ENCODE measurements around the gene HEATR5B. TPM values are rescaled to one million over a fixed set of nuclear protein-coding genes. Genes with fewer than 3 reads are reported as not detected.

The HEATR5B gene
- total and polyA plus RNA-seq, 2 of the 8 experiments (the other 6 are each of a cell fraction or from before 2014, with no cell fraction given): 7.0 to 12.6 TPM

- H3K36me3 ChIP-seq (ENCODE audit: control insufficient read depth in 2 of 4, insufficient read depth in 4 of 4, low read length in 3 of 4): peaks cover 0 to 23% (median 2%) of the 10 kb centered on the region in 4 experiments; a peak in 4 of 8 replicates
- H3K56ac ChIP-seq (replicated peaks; ENCODE audit: insufficient read length, low read depth, low read length): no peak overlapping the region
- H3K9me3 ChIP-seq (ENCODE audit: insufficient read depth in 2 of 2, low read depth in 1 of 2, low read length in 1 of 2): no peaks in the 10 kb centered on the region
- no peak for FAIRE-seq
- H3K9ac ChIP-seq (replicated peaks in 1 of 4; ENCODE audit: extremely low read depth in 1 of 4, low read depth in 3 of 4, low read length in 3 of 4): no peak overlapping the region
- H3K23me2 ChIP-seq (ENCODE audit: low read depth, low read length): no peaks in the 10 kb centered on the region
- 89% methylated on average over 6 of the region's 6 CpGs; no CpG with 5 or more reads in 1 of the 2 experiments for WGBS, 2 experiments (ENCODE audit: extremely low coverage in 1 of 2, insufficient coverage in 1 of 2, insufficient read length in 1 of 2, insufficient replicate concordance in 2 of 2, low coverage in 1 of 2, low lambda C conversion rate in 2 of 2, missing lambda C conversion rate in 1 of 2)
- H3K27me3 ChIP-seq (replicated peaks in 1 of 4; ENCODE audit: control insufficient read depth in 3 of 4, extremely low read depth in 1 of 4, insufficient read depth in 3 of 4, low read length in 3 of 4): no peaks in the 10 kb centered on the region
- no peak overlapping the region for H4K91ac ChIP-seq (replicated peaks; ENCODE audit: insufficient read length, low read length)
- no peak overlapping the region for H2AK5ac ChIP-seq (ENCODE audit: low read depth, low read length)
- ChIA-PET POLR2A (ENCODE audit: partially characterized antibody) (interaction anchor here (0.6 kb wide), 1 partner anchor 40 kb away, joined by 3 read pairs; no protein-coding TSS in a partner anchor), CTCF (ENCODE audit: partially characterized antibody) (no interaction called here)
- no peaks in the 10 kb centered on the region for H4K20me1 ChIP-seq (replicated peaks in 1 of 2; ENCODE audit: control insufficient read depth in 1 of 2, insufficient read depth in 2 of 2, low read length in 2 of 2)
- no peak overlapping the region for H4K5ac ChIP-seq (ENCODE audit: insufficient read length, low read depth, low read length)
- H3K4ac ChIP-seq (replicated peaks; ENCODE audit: insufficient read length, low read depth, low read length): no peak overlapping the region
- no peak overlapping the region for H3K4me3 ChIP-seq (ENCODE audit: extremely low read depth in 1 of 4, insufficient read depth in 2 of 4, low read depth in 3 of 4, low read length in 4 of 4)
- H2AFZ ChIP-seq (ENCODE audit: low read length): no peak overlapping the region
- H3K18ac ChIP-seq (ENCODE audit: extremely low read depth, low read length): no peak overlapping the region
- H4K8ac ChIP-seq (ENCODE audit: extremely low read depth, insufficient read depth, low read length): no peak overlapping the region; the same call in 1 of the 2 replicates
- H3K4me1 ChIP-seq (replicated peaks in 1 of 4; ENCODE audit: control insufficient read depth in 3 of 4, insufficient read depth in 4 of 4, low read length in 3 of 4): no peaks in the 10 kb centered on the region
- H2BK20ac ChIP-seq (ENCODE audit: low read length): no peak overlapping the region
- H3K14ac ChIP-seq (ENCODE audit: insufficient read length): no peak overlapping the region
- no peak overlapping the region for H2BK15ac ChIP-seq (ENCODE audit: low read length)
- H3K4me2 ChIP-seq (ENCODE audit: insufficient read depth in 1 of 2, low read depth in 2 of 2, low read length in 2 of 2): no peak overlapping the region
- no peak overlapping the region for H2BK12ac ChIP-seq (ENCODE audit: low read depth, low read length)
- TF ChIP-seq KDM4A (IDR thresholded peaks at IDR 0.05; ENCODE audit: low read depth, low read length, severe bottlenecking) (no peak), TBP (IDR thresholded peaks at IDR 0.05; ENCODE audit: low read depth, low read length) (no peak), ATF3 (IDR thresholded peaks at IDR 0.05; ENCODE audit: insufficient read depth, low read depth, low read length) (no peak), CTCF (IDR thresholded peaks at IDR 0.05; ENCODE audit: control extremely low read depth in 1 of 3, insufficient read depth in 1 of 3, low read depth in 1 of 3, low read length in 3 of 3) (no peak), MAFK (IDR thresholded peaks at IDR 0.05; ENCODE audit: low read depth, low read length) (no peak), POU5F1 (IDR thresholded peaks at IDR 0.05; ENCODE audit: low read depth, low read length) (no peak)
- no peak overlapping the region for H3K23ac ChIP-seq (ENCODE audit: insufficient read length)
- no peaks in the 10 kb centered on the region for H3K79me2 ChIP-seq (ENCODE audit: control insufficient read depth in 1 of 2, insufficient read depth in 2 of 2, low read length in 2 of 2)
- no peak overlapping the region for H2BK120ac ChIP-seq (replicated peaks; ENCODE audit: low read depth, low read length)
- no peak overlapping the region for H3K27ac ChIP-seq (ENCODE audit: low read depth, low read length)
- no peak overlapping the region for H2BK5ac ChIP-seq (ENCODE audit: low read depth, low read length)
- no peak for DNase-seq (ENCODE audit: low read depth in 1 of 2, low spot score in 2 of 2)
- no peaks in the 10 kb centered on the region for H3K79me1 ChIP-seq (ENCODE audit: low read depth, low read length)
Observed at GRCh38 chr2:37068686-37069085, 15.5 kb downstream of the HEATR5B start.

Data from H1 (cell line).